HG03354 (cell line): ENCODE measurements around the gene FBXL15.
A peak's percentile ranks its signal among the peaks of the same experiment; 100 is the strongest.
"Not testable (repeated sequence)": the region's sequence is repeated elsewhere in the genome, so short reads cannot be mapped to it uniquely, and the experiment has no call there.

Source experiments
- ATAC-seq: cut with Tn5 transposase; IDR thresholded peaks from one replicate; pipeline ENCODE4 v1.9.1; 2021; ENCODE audit warnings: mild to moderate bottlenecking; ENCODE audit not compliant: unreplicated experiment, poor library complexity, severe bottlenecking

FBXL15 gene

DNA sequence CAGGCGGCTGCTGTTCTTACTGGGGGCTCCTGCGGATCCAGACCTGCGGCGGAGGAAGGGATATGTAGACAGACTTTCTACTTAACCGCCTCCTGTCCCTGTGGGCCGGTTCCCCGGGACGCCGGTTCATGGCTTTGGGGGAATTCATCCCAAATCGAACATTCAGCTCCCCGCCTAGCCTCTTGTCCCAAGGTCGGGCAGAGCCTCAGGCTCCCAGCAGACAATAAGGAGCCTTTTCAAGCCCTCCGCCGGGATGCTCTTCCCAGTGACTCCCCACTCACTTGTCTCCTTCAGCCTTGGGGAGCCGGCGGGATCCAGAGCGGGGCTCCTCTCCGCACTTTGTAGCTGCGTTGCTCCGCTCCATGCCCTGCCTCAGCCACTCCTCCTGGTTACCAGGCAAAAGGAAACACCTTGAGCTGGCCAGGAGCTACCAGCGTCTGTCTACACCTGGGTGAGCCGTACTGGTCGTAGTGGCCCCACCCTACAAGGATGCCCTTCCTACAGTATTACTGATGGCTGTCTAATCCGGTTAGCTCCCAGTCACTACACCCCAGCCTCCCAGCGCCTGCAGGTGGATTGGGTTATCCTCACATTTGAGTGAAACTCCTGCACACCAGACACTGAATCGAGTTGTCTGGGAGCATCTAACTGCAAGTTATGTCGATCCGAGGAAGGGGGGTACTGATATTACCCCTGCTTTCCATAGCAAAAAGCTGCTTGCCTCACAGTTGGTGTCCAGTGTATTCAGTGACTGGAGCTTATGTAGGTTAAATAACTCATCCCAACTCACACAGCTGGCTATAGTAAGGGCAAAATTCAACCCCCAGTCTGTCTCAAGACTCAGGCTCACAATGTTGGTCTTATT, 30.7 kb downstream of the FBXL15 start, which contains the start of gene C10orf95:
Gene C10orf95 (minus strand): TSS at position 439 of the 865 bp plus-strand sequence. CDS start 450 bp downstream, outside the sequence.
- ATAC-seq = no peak

DNA sequence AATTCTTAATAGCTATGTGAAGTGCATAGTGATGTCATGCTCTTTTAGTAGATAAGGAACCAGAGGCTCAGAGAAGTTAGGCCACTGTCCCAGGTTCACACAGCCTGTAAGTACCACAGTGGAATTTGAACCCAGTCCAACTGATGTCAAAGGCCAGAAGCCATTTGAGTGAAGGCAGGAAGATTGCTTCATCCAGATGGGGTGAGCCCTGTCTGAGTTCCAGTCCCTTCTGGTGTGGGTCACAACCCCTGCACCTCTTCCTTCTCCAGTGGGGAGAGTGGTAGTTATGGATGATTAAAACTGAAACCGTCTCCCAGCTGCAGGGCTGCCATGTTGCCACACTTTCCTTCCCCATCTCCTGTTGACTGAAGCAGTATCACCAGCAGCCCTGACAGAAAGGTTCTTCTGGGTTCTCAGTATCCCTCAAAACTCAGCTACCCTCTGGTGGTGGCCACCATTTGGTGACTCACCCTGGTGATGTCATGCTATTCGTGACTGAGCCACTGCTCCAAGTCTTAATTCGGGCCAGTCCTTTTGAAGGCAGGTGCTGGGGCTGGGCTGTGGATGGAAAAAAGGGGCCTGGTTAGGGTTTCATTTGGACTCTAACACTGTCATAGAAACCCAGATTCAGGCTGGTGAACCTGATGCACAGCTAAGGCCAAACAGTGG, 32.2 kb downstream of the FBXL15 start:
- no peak for ATAC-seq

DNA sequence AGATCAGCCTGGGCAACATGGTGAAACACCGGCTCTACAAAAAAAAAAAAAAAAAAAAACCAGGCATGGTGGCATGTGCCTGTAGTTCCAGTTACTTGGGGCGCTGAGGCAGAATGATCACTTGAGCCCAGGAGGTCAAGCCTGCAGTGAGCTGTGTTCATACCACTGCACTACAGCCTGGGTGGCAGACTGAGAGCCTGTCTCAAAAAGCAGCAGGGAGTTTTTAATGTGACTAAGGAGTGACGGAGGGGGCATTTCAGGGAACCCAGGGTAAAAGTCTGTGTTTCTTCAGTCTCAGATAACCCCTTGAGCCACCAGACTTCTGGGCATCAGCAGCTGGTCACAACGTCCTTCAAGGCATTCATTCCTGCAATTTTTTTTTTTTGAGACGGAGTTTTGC, 32.9 kb downstream of the FBXL15 start:
- no peak for ATAC-seq

DNA sequence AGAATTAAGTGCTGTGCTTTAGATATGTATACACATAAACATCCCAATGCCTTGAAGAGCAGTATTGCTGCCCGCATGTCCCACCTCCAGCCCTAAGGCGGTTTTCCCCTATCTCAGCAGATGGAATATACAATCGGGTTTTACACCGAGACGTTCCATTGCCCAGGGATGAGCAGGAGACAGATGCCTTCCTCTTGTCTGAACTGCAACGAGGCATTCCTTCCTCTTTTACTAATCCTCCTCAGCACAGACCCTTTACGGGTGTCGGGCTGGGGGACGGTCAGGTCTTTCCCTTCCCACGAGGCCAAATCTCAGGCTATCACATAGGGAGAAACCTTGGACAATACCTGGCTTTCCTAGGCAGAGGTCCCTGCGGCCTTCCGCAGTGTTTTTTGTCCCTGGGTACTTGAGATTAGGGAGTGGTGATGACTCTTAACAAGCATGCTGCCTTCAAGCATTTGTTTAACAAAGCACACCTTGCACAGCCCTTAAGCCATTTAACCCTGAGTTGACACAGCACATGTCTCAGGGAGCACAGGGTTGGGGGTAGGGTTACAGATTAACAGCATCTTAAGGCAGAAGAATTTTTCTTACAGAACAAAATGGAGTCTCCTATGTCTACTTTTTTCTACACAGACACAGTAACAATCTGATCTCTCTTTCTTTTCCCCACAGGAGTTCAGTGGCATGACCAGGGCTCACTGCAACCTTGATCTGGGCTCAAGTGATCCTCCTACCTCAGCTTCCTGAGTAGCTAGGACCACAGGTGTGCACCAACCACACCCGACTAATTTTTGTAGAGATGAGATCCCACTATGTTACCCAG, 34.2 kb downstream of the FBXL15 start:
- ATAC-seq = not testable (repeated sequence)

DNA sequence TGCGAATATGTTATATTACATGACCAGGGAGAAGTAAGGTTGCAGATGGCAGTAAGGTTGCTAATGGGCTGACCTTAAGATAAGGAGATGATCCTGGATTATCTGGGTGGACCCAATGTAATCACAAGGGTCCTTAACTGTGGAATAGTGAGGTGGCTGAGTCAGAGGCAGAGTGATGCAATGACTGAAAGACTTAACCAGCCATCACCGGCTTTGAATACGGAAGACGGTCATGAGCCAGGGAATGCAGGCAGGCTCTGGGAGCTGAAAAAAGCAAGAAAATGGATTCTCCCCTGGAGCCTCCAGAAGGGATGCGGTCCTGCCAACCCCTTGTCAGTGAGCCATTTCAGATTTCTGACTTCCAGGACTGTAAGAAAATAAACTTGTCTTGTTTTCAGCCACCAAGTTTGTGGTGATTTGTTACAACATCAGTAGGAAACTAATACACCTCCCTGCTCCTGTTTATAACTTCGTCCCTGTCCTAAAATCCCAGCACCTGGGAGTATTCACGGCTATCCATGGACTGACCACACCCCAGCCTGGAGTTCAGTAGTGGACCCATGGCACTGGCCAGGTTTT, 35.3 kb downstream of the FBXL15 start:
- no peak for ATAC-seq

DNA sequence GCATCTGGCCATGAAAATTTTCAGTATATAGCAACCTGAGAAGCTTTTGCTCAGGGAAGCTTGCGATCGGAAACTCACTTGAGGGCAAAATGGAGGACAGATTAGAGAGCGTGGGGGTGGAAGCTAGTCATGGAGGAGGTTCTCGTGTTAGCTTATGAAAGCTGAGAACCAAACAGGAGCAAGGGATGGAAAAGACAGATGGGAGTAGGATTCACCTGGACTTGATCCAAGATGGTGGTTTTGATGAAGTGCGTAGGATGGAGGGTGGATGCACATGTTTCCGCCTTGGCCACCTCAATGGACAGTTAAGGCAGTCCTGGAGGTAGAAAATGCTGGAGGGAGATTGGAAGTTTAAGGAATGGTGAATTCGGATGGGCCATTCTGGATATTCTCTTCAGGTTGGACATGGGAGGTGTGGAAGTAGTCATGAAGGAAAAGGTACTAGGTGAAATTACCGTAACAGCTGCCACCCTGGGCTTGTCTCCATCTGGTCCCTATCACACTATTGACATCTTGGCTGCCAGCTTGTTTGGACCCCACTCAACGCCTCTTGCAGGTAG, 37.0 kb downstream of the FBXL15 start:
- ATAC-seq = no peak

DNA sequence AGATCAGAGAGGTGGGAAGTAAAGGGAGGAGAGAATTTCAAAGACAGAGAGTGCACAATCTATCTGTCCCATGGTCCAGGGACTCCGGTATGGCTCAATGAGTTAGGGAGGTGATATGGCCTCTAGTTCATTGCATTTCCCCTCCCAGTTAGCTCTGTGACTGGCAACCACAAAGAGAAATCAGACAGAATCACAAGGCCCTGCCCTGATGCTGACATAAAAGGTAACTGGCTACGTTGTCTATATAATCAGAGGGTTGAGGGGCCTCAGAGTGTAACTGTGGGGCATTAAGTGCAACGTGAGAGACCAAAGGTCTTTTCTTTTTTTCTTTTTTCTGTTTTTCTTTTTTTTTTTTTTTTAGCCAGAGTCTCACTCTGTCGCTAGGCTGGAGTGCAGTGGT, 38.0 kb downstream of the FBXL15 start:
- no peak for ATAC-seq

DNA sequence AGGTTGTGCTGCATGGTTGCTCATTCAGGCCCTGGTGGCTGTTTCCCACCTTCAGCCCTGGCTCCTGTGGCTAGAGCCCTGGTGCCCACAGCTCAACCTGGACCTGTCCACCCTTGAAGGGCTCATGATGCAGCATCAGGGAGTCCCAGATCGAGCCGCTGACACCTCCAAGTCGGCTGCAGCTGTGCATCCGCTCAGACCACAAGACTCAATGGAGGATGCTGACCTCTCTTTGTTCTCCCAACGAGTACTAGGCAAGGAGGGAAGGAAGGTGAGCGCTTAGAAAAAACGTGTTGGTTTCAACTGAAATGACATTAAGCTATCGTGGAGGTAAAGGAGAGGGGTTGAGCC, 40.2 kb downstream of the FBXL15 start:
- peak; percentile 34 for ATAC-seq

DNA sequence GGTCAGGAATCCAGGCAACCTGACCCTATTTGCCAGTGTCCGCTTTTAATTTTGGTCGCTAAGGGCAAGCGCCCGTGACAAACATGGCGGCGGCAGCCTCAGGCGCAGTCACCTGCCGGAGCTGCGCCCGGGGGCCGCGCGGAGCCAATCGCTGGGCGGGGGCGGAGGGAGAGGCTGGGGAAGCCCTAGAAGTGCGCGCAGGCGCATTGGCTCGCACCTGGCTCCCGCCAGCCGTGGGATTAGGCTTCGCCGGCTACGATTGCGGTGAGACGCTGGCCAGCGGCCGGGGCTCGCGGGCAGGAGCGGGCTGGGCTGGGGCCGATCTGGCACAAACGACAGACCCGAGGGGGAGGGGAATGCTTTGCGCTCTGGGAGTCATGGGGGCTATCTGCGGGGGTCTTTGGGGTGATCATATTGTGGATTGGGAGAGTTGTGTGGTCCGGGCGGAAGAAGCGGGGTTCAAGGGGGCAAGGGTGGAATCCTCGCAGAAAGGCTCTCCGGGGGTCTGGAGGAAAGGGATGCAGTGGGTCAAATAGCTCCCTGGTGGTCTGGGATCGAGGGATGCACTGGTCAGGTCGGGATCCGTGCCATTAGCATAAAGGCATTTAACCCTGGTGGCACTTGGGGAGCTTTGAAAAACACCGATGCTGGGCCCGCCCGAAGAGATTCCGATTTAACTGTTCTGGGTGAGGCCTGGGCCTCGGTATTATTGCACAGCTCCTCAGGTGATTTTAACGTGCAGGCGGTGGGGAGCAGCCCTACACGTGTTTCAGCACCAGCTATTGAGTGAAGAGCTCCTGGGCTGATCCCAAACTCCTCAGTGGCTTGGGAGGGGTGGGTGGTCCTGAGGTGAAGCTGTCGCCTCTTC, 40.8 kb downstream of the FBXL15 start:
- ATAC-seq = peak; percentile 86

DNA sequence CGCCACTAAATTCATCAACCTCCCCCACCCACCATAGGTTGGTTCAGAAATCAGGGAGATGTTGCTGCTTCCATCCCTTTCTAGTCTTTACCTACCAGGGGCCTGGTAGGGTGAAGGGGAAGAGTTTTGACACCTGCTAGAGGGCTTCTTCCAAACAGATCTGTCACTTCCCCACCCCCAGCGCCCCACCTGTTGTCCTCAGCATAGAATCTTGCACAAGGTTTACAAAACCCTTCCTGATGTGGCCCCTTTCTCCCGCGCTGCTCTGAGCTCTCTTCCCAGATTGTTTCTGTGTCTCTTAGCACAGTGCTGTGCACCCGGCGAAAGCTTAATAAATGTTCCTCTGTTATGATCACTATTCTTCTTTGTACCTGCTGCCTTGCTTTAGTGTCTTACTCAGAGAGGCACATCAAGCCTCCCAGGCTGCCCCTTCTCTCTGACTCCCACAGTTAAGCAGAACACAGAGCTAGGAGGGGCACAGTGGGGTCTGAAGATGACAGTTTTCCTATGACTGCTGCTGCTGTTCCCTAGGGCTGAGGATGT, 41.9 kb downstream of the FBXL15 start:
- no peak for ATAC-seq

DNA sequence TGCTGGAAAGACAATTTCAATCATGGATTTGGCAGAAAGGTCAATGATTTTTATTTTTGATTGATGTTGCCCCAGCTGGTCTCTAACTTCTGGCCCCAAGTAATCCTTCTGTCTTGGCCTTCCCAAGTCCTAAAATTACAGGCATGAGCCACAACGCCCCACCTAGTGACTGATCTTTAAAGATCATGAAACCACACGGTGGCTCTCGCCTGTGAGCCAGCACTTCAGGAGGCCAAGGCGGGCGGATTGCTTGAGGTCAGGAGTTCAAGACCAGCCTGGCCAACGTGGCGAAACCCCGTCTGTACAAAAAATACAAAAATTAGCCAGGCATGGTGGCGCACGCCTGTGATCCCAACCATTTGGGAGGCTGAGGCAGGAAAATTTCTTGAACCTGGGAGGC, 43.3 kb downstream of the FBXL15 start:
- ATAC-seq = no peak

DNA sequence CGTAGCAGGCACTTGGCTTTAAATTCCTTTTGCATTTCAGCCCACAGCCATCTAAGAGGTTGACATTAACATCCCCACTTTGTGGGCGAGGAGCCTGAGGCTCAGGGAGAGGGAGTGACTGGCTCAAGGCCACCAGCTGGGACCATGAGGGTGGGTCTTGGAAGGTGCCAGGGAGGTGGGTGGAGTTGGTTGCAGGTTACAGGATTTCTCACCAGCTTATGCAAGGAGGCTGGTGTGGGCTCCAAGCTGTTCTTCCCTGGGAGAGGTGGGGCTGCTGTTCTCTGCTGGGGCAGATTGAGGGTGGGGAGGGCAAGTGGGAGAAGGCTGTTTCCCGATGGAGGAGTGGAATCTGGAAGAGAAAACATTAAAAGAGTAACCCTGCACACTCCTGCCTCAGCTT, 44.8 kb downstream of the FBXL15 start:
- no peak for ATAC-seq

DNA sequence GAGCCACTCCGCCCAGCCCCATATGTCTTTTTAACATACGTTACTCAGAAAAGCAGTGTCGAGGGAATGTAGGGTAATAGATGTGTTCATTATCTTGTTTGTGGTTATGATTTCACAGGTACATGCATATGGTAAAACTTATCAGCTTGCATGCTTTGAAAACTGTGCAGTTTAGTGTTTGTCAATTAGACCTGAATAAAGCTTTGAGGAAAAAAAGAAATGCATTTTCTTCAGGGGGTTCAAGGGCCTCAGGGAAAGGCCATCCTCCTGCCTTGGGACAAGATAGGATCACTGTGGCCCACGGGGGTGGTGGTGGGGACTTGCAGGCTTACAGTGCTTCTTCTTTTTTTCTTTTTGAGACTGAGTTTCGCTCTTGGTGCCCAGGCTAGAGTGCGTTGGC, 46.7 kb downstream of the FBXL15 start:
- no peak for ATAC-seq

DNA sequence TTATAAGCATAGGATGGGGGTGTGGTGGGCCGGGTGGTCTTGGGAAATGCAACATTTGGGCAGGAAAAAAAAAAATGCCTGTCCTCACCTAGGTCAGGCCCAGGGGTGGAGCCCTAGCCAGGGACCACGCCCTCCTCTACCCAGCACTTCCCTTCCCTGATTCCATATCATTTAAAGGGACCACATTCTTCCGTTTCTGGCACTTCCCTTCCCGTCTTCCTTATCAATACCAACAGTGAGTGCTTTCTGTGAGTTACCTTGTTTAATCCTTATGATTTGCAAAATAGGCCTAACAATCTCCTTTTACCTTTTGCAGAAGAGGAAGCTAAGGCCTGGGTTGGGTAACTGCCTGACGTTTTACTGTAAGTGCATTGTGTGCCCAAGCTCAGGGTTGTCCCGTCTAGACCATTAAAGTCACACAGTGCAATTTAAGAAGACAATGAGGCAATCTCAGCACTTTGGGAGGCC, 47.4 kb downstream of the FBXL15 start:
- no peak for ATAC-seq

DNA sequence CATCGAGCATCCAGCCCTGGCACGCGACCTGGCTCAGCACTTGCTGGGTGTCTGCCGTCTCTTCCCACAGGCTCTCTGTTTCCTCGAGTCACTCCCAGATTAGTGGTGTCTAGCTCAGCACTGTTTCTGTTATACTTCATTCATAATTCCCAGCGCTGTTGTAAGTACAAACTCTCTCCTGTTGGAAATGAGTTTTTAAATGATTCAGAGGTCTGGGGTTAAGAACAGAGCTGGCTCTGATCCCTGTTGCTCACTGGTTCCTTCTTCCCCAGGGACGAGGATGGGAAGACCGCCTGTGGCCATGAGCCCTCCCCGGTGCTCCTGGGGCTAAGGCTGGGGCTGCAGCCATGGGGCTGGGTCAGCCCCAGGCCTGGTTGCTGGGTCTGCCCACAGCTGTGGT, 48.0 kb downstream of the FBXL15 start:
- no peak for ATAC-seq

DNA sequence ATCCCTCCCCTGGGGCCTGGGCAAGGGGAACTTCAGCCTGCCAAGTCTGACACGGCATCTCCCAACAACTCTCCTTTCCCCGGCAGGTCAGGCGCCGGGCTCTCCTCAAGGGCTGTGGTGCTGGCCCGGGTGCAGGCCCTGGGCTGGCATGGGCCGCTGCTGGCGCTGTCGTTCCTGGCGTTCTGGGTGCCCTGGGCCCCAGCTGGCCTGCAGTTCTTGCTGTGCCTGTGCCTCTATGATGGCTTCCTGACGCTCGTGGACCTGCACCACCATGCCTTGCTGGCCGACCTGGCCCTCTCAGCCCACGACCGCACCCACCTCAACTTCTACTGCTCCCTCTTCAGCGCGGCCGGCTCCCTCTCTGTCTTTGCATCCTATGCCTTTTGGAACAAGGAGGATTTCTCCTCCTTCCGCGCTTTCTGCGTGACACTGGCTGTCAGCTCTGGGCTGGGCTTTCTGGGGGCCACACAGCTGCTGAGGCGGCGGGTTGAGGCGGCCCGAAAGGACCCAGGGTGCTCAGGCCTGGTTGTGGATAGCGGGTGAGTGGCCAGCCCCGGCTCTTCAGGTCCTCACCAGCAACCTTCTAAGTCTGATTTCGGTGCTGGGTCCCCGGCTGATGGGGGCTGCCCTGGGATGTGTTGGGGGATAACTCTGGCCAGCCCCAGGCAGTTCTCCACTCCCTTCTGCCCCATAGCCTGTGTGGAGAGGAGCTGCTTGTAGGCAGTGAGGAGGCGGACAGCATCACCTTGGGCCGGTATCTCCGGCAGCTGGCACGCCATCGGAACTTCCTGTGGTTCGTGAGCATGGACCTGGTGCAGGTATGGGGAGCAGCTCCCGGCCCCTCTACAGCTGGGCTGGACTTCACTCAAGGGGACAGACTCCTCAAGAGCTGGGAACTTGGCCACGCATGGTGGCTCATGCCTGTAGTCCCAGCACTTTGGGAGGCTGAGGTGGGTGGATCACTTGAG, 50.2 kb downstream of the FBXL15 start:
- no peak for ATAC-seq
